Keratinocyte (primary cell): ENCODE data around the gene TNNC1. TPM values are rescaled to one million over a fixed set of nuclear protein-coding genes. Genes with fewer than 3 reads are reported as not detected.

Experiments
- DNase-seq: peaks from one replicate; pipeline ENCODE4 v3.0.0-alpha.2; 2011; ENCODE audit warnings: low read depth, missing footprints, low spot score
- FAIRE-seq: peaks from 2 replicates; lab custom pipeline; 2011; peaks lifted over from hg19 to GRCh38; lab: Jason Lieb, UNC
- H2AFZ ChIP-seq: 2 replicates; pipeline ENCODE4 v1.6.0; 2012; ENCODE audit warnings: low read length, control low read depth, inconsistent platforms; ENCODE audit not compliant: control insufficient read depth
- H3K27ac ChIP-seq: 2 replicates; pipeline ENCODE4 v1.5.1; 2011; ENCODE audit warnings: low read length; ENCODE audit not compliant: control insufficient read depth, insufficient read depth
- H3K27me3 ChIP-seq: 3 replicates; pipeline ENCODE4 v1.6.0; 2011; ENCODE audit warnings: low read length; ENCODE audit not compliant: control insufficient read depth, insufficient read depth; ENCODE audit errors: extremely low read depth
- H3K36me3 ChIP-seq, 2 experiments: 2 replicates in 1 of 2; 3 replicates in 1 of 2; pipeline ENCODE4 v1.5.1; 2011; ENCODE audit warnings: low read length in 2 of 2, mild to moderate bottlenecking in 1 of 2; ENCODE audit not compliant: control insufficient read depth in 2 of 2, insufficient read depth in 2 of 2; ENCODE audit errors: extremely low read depth in 1 of 2
- H3K4me1 ChIP-seq: 3 replicates; pipeline ENCODE4 v1.5.1; 2011; ENCODE audit warnings: low read length; ENCODE audit not compliant: control insufficient read depth, insufficient read depth; ENCODE audit errors: extremely low read depth
- H3K4me2 ChIP-seq: 3 replicates; pipeline ENCODE4 v1.6.0; 2011; ENCODE audit warnings: low read depth, low read length; ENCODE audit not compliant: control insufficient read depth, insufficient read depth; ENCODE audit errors: extremely low read depth
- H3K4me3 ChIP-seq, 3 experiments: fragments of 200-600 bp in 1 of 3; sonication (generic) in 1 of 3; 2 replicates in 2 of 3; 3 replicates in 1 of 3; pipeline ENCODE4 v1.5.1; 2011 to 2016; ENCODE audit warnings: low read length in 3 of 3, mild to moderate bottlenecking in 3 of 3, control low read depth in 2 of 3, inconsistent platforms in 1 of 3, low read depth in 1 of 3, mixed read lengths in 1 of 3, mixed run types in 1 of 3, moderate library complexity in 1 of 3; ENCODE audit not compliant: control insufficient read depth in 2 of 3, insufficient read depth in 2 of 3; ENCODE audit errors: extremely low read depth in 1 of 3
- H3K79me2 ChIP-seq: 2 replicates; pipeline ENCODE4 v1.6.0; 2012; ENCODE audit warnings: low read length; ENCODE audit not compliant: control insufficient read depth, insufficient read depth
- H3K9ac ChIP-seq: 3 replicates; pipeline ENCODE4 v1.6.0; 2011; ENCODE audit warnings: low read length; ENCODE audit not compliant: control insufficient read depth, insufficient read depth; ENCODE audit errors: extremely low read depth
- H3K9me1 ChIP-seq: 3 replicates; pipeline ENCODE4 v1.6.0; 2011; ENCODE audit warnings: low read length; ENCODE audit not compliant: control insufficient read depth, insufficient read depth; ENCODE audit errors: extremely low read depth
- H3K9me3 ChIP-seq: 2 replicates; pipeline ENCODE4 v1.5.1; 2012; ENCODE audit warnings: low read depth, low read length; ENCODE audit not compliant: control insufficient read depth
- H4K20me1 ChIP-seq: 3 replicates; pipeline ENCODE4 v1.6.0; 2011; ENCODE audit warnings: low read length; ENCODE audit not compliant: control insufficient read depth, insufficient read depth; ENCODE audit errors: extremely low read depth
- CTCF ChIP-seq, 3 experiments: IDR thresholded peaks in 1 of 3; conservative IDR thresholded peaks in 1 of 3; optimal IDR thresholded peaks in 1 of 3; 2 replicates in 2 of 3; 3 replicates in 1 of 3; pipeline versions ENCODE3 to v1.5.1; 2011; ENCODE audit warnings: low read length in 3 of 3, mild to moderate bottlenecking in 3 of 3, moderate library complexity in 2 of 3, control low read depth in 1 of 3, inconsistent platforms in 1 of 3; ENCODE audit not compliant: insufficient read depth in 2 of 3; ENCODE audit errors: extremely low read depth in 1 of 3
- EZH2 ChIP-seq: IDR thresholded peaks from one replicate; pipeline ENCODE4 v1.6.1; 2012; ENCODE audit warnings: inconsistent platforms, mild to moderate bottlenecking, low read length, moderate library complexity
- dilution Hi-C: fragments of 300-500 bp; cut with MboI; formaldehyde crosslinking; loops from one replicate; pipeline ENCODE4 v1.7.0; 2020; ENCODE audit warnings: low sequenced_read_pairs; ENCODE audit not compliant: extremely low pct_ligation_motif_present
- polyA plus RNA-seq, 5 experiments: library from polyadenylated mRNA; depleted of rRNA in 3 of 5; stranded (reverse) in 3 of 5; stranded (forward) in 1 of 5; unstranded in 1 of 5; fragments of >200 nt; gene quantifications; 1 replicate in 1 of 5; 2 replicates in 3 of 5; 3 replicates in 1 of 5; pipeline versions ENCODE4 v1.2.1 to v1.2.3, GENCODE V29; 2011 to 2012; ENCODE audit warnings: missing spikeins in 2 of 5, low read depth in 1 of 5, low replicate concordance in 1 of 5

Gene TNNC1
- polyA plus RNA-seq, 1 donor (not counting 4 experiments of a cell fraction or from before 2014, with no cell fraction given): 0.33 TPM

GRCh38 chr3:52470920-52471319 is 17.1 kb upstream of the TNNC1 start:
- H3K27ac ChIP-seq: no peak overlapping the region
- no peak overlapping the region for H3K4me2 ChIP-seq
- peaks cover 41 to 48% of the 10 kb centered on the region in 2 experiments for H3K36me3 ChIP-seq
- peaks cover 21% of the 10 kb centered on the region for H3K79me2 ChIP-seq
- H3K27me3 ChIP-seq: no peaks in the 10 kb centered on the region
- no peak overlapping the region for H3K9ac ChIP-seq
- H3K4me1 ChIP-seq: no peaks in the 10 kb centered on the region
- H3K9me1 ChIP-seq: no peaks in the 10 kb centered on the region
- DNase-seq (no peak), FAIRE-seq (no peak)
- H3K9me3 ChIP-seq: no peaks in the 10 kb centered on the region
- H3K4me3 ChIP-seq: no peak overlapping the region
- no peak for TF ChIP-seq CTCF (optimal IDR thresholded peaks at IDR 0.05 in 1 of 3, IDR thresholded peaks at IDR 0.05 in 1 of 3, conservative IDR thresholded peaks at IDR 0.05 in 1 of 3; ENCODE audit: extremely low read depth in 1 of 3, insufficient read depth in 2 of 3, low read length in 3 of 3)
- TF ChIP-seq EZH2: no peak
- H2AFZ ChIP-seq: no peak overlapping the region
- peaks cover 4% of the 10 kb centered on the region for H4K20me1 ChIP-seq
- dilution Hi-C loops: no loop called here

- DNase-seq (no peak), FAIRE-seq (no peak)
- Histone ChIP-seq H3K27me3 (no peaks in the 10 kb centered on the region), H3K36me3 (peaks cover 32 to 44% of the 10 kb centered on the region in 2 experiments), H3K27ac (no peak overlapping the region), H3K79me2 (peaks cover 33% of the 10 kb centered on the region), H3K4me2 (no peak overlapping the region), H3K4me3 (no peak overlapping the region), H3K9me3 (no peaks in the 10 kb centered on the region), H3K9ac (no peak overlapping the region), H3K4me1 (no peaks in the 10 kb centered on the region), H4K20me1 (peaks cover 4% of the 10 kb centered on the region), H2AFZ (no peak overlapping the region), H3K9me1 (no peaks in the 10 kb centered on the region)
- TF ChIP-seq CTCF (optimal IDR thresholded peaks at IDR 0.05 in 1 of 3, IDR thresholded peaks at IDR 0.05 in 1 of 3, conservative IDR thresholded peaks at IDR 0.05 in 1 of 3; ENCODE audit: extremely low read depth in 1 of 3, insufficient read depth in 2 of 3, low read length in 3 of 3) (no peak), EZH2 (no peak)
- dilution Hi-C loops: no loop called here
Observed at GRCh38 chr3:52469001-52469400, 15.2 kb upstream of the TNNC1 start.
